Activated naive CD4-positive, alpha-beta T cell treated with anti-CD3 and anti-CD28 coated beads for 36 hours (primary cell): ENCODE measurements around the gene LSMEM2. TPM values are rescaled to one million over a fixed set of nuclear protein-coding genes. Genes with fewer than 3 reads are reported as not detected.
"Not testable (repeated sequence)": the region's sequence is repeated elsewhere in the genome, so short reads cannot be mapped to it uniquely, and the experiment has no call there.

Experiments
- CTCF ChIA-PET: fragments of 350-600 bp; sonication (Branson Sonifier 250); formaldehyde crosslinking; loops from one replicate; lab custom pipeline; 2021; ENCODE audit warnings: antibody characterized with exemption; lab: Charles Lee
- DNase-seq: peaks from one replicate; pipeline ENCODE4 v3.0.0-alpha.2; 2020
- H3K27ac Mint-ChIP-seq: one replicate; pipeline ENCODE4 v1.8.0; 2021; ENCODE audit warnings: mild to moderate bottlenecking, mixed read lengths
- H3K27me3 Mint-ChIP-seq: one replicate; pipeline ENCODE4 v1.8.0; 2021; ENCODE audit warnings: low read depth, mixed read lengths
- H3K36me3 Mint-ChIP-seq: one replicate; pipeline ENCODE4 v1.8.0; 2021; ENCODE audit warnings: low read depth, mixed read lengths
- H3K4me1 Mint-ChIP-seq: one replicate; pipeline ENCODE4 v1.8.0; 2021; ENCODE audit warnings: low read depth, mixed read lengths
- H3K4me3 Mint-ChIP-seq: one replicate; pipeline ENCODE4 v1.8.0; 2021; ENCODE audit warnings: mild to moderate bottlenecking, moderate library complexity, mixed read lengths
- H3K9me3 Mint-ChIP-seq: one replicate; pipeline ENCODE4 v1.8.0; 2021; ENCODE audit warnings: mixed read lengths
- intact Hi-C: fragments of 100-400 bp; cut with micrococcal nuclease; formaldehyde crosslinking; loops from one replicate; pipeline ENCODE4 v1.15.1; 2023
- total RNA-seq, 2 experiments: library from RNA; stranded (reverse); gene quantifications; one replicate each; pipeline ENCODE4 v1.2.3, GENCODE V29; 2021

LSMEM2 gene
- total RNA-seq, 2 experiments from 2014 or later = not detected

GRCh38 chr3:50259432-50260026, 19.4 kb upstream of the LSMEM2 start:
- CTCF ChIA-PET = interaction anchor here (0.7 to 3.7 kb wide), 11 partner anchors 8 to 94 kb away, joined by 3 to 38 read pairs (median 4); partner anchors contain the start of gene GNAI2
- Mint-ChIP-seq H3K9me3 (no peaks in the 10 kb centered on the region), H3K4me3 (peak overlapping the region; percentile 62), H3K4me1 (peaks cover 4% of the 10 kb centered on the region), H3K36me3 (peaks cover 15% of the 10 kb centered on the region), H3K27ac (peak overlapping the region; percentile 69), H3K27me3 (no peaks in the 10 kb centered on the region)
- intact Hi-C loops = loop anchor here (1.0 kb wide), 3 partner anchors 13 to 32 kb away; no protein-coding TSS in a partner anchor
- DNase-seq = no peak

DNA sequence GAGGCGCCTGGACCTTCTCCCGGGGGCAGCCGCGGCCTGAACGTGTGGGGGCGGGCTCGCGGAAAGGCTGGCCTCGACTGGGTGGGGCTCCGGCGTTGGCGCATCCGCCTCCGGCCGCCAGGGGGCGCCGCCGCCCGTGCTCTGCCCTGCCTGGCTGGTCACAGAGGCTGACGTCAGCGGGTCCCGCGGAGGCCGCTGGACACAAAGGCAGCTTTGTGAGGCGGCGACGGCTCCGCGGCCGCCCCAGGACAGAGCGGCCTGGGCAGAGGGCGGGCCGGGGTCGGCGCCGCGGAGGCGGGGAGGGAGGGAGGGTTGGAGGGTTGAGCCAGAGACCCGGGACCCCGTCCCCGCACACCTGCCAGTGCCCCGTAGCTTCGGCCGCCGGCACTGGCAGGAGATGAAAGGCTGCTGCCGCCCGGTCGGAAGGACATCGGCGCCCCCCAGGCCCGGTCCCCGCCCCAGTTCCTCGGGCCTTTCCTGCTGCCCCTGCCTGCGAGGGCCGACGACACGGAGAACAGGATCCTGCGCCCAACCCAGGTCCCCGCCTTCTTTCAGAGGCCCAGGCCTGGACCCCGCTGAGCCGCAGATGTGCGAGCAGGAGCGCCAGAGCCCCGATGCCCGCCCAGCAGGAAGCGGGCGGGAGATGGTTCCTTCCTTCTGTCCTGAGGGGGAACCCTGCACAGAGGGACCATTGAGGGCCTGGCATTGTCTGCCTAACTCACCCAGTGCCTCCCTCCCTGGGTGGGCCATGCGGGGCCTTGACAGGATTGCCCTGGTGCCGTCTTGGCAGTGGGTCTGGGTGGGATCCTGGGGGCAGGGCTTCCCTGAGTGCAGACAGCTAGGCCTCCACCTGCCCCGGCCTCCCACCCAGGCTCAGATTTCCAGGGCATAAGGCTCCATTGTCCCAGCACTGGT, 18.6 kb upstream of the LSMEM2 start:
- peak; percentile 88 for DNase-seq
- no peaks in the 10 kb centered on the region for H3K9me3 Mint-ChIP-seq
- peaks cover 15% of the 10 kb centered on the region for H3K36me3 Mint-ChIP-seq
- peaks cover 4% of the 10 kb centered on the region for H3K4me1 Mint-ChIP-seq
- intact Hi-C loops = loop anchor here (1.0 kb wide), 3 partner anchors 13 to 33 kb away; no protein-coding TSS in a partner anchor
- H3K27me3 Mint-ChIP-seq = no peaks in the 10 kb centered on the region
- H3K27ac Mint-ChIP-seq = peak overlapping the region; percentile 69
- CTCF ChIA-PET = interaction anchor here (0.6 to 3.7 kb wide), 9 partner anchors 12 to 68 kb away, joined by 3 to 38 read pairs (median 4); partner anchors contain the start of gene GNAI2
- H3K4me3 Mint-ChIP-seq = peak overlapping the region; percentile 66

GRCh38 chr3:50260942-50261441, 17.9 kb upstream of the LSMEM2 start:
- peaks cover 5% of the 10 kb centered on the region for H3K27me3 Mint-ChIP-seq
- no peak overlapping the region for H3K4me3 Mint-ChIP-seq
- H3K4me1 Mint-ChIP-seq = peaks cover 4% of the 10 kb centered on the region
- intact Hi-C loops = loop anchor here (1.0 kb wide), 3 partner anchors 12 to 34 kb away; no protein-coding TSS in a partner anchor
- no peak overlapping the region for H3K27ac Mint-ChIP-seq
- H3K36me3 Mint-ChIP-seq = peaks cover 15% of the 10 kb centered on the region
- no peak for DNase-seq
- CTCF ChIA-PET = interaction anchor here (1.0 to 3.7 kb wide), 4 partner anchors 13 to 34 kb away, joined by 4 to 38 read pairs (median 6); no protein-coding TSS in a partner anchor
- no peaks in the 10 kb centered on the region for H3K9me3 Mint-ChIP-seq

- no peaks in the 10 kb centered on the region for H3K9me3 Mint-ChIP-seq
- no peak for DNase-seq
- H3K27me3 Mint-ChIP-seq = peaks cover 6% of the 10 kb centered on the region
- H3K4me1 Mint-ChIP-seq = peaks cover 4% of the 10 kb centered on the region
- H3K27ac Mint-ChIP-seq = no peak overlapping the region
- CTCF ChIA-PET = interaction anchor here (0.6 to 3.7 kb wide), 4 partner anchors 13 to 419 kb away, joined by 3 to 38 read pairs (median 6); no protein-coding TSS in a partner anchor
- intact Hi-C loops = no loop called here
- peaks cover 14% of the 10 kb centered on the region for H3K36me3 Mint-ChIP-seq
- no peak overlapping the region for H3K4me3 Mint-ChIP-seq
These were observed 17.4 kb upstream of the LSMEM2 start for GRCh38 chr3:50261505-50261904.

DNA sequence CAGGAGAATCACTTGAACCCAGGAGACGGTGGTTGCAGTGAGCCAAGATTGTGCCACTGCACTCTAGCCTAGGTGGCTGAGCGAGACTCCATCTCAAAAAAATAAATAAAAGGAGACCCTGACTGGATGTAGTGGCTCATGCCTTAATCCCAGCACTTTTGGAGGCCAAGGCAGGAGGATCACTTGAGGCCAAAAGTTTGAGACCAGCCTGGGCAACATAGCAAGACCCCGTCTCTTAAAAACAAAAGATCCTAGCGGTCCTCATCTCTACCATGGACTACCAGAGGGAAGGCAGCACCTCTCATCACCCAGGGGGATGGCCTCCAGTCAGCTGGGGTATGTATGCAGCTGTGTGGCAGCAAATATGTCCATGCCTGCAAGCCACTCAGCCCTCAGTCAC, 16.7 kb upstream of the LSMEM2 start:
- H3K27ac Mint-ChIP-seq, intact Hi-C loops, H3K4me3 Mint-ChIP-seq, H3K4me1 Mint-ChIP-seq, H3K36me3 Mint-ChIP-seq, H3K9me3 Mint-ChIP-seq, DNase-seq, H3K27me3 Mint-ChIP-seq: not testable (repeated sequence)
- CTCF ChIA-PET = interaction anchor here (0.6 to 3.7 kb wide), 4 partner anchors 9 to 418 kb away, joined by 3 to 38 read pairs (median 3); no protein-coding TSS in a partner anchor

- intact Hi-C loops = no loop called here
These were observed 16.1 kb upstream of the LSMEM2 start for GRCh38 chr3:50262778-50263177.

DNA sequence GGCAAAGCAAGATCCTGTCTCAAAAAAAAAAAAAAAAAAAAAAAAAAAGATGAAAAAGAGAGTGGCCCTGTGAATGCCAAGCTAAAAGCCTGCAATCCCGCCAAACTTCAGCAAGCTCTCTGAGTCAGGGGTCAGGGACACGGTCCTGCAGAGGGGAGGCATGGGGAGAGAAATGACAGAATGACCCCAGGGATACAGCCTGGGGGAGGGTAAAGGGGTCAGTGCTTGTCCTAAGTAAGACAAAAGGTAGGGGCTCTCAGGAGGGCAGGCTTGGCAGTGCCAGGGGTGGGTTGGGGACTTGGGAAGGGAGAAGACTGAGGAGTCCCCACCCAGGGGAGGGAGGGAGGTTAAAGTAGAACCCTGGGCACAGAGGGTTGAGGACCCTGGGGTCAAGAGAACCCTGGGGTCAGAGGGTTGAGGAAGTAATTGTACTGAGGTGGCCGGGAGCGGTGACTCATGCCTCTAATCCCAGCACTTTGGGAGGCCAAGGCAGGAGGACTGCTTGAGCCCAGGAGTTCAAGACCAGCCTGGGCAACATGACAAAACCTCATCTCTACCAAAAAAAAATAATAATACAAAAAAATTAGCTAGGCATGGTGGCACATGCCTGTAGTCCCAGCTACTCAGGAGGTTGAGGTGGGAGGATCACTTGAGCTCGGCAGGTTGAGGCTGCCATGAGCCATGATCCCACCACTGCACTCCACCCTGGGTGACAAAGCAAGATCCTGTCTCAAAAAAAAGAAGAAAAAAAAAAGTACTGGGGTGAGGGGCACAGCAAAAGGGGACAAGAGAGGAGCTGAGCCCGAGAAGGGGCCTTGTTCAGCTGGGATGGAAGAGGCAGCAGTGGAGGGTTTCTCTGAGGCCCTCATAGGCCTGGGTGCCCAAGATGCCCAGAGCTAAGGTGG, 15.2 kb upstream of the LSMEM2 start:
- CTCF ChIA-PET = interaction anchor here (0.6 to 1.7 kb wide), 6 partner anchors 7 to 230 kb away, joined by 3 to 8 read pairs (median 4); no protein-coding TSS in a partner anchor
- H3K9me3 Mint-ChIP-seq = no peaks in the 10 kb centered on the region

More at GRCh38 chr3:50262778-50263177, 16.1 kb upstream of the LSMEM2 start:
- CTCF ChIA-PET = interaction anchor here (1.0 to 1.7 kb wide), 5 partner anchors 8 to 62 kb away, joined by 3 to 8 read pairs (median 4); no protein-coding TSS in a partner anchor
- peaks cover 3% of the 10 kb centered on the region for H3K36me3 Mint-ChIP-seq
- no peak overlapping the region for H3K4me3 Mint-ChIP-seq
- H3K27ac Mint-ChIP-seq = no peak overlapping the region
- H3K9me3 Mint-ChIP-seq = no peaks in the 10 kb centered on the region
- DNase-seq = no peak
- H3K4me1 Mint-ChIP-seq = peaks cover 4% of the 10 kb centered on the region
- H3K27me3 Mint-ChIP-seq = peaks cover 8% of the 10 kb centered on the region

DNA sequence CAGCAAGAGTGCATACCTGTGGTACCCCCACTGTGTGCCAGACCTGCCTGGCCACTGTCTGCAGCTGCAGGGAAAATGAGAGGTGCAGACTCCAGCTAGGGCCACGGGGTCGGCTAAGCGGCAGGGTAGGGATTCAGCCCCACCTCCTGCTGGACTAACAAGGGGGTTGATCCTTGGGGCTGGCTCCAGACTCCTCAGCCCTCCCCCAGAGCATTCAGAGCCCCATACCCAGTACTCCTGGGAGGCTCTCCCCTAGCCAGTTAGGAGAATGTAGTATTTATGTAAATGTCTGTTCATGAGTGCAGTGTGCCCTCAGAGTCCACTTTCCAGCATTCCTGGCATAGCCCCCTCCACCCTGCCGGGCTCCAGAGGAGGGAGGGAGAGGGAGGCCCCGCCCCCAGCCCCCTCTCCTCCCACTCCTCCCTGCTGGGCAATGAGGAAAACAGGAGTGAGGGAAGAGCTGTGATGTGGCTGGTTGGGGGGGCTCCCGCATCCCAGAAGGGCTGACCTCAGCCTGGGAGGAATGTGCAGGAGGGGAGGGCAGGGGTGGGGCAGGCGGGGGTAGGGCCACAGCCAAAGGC, 14.4 kb upstream of the LSMEM2 start:
- DNase-seq = no peak
- Mint-ChIP-seq H3K27me3 (peaks cover 10% of the 10 kb centered on the region), H3K36me3 (no peaks in the 10 kb centered on the region), H3K27ac (no peak overlapping the region), H3K4me1 (peaks cover 4% of the 10 kb centered on the region), H3K9me3 (no peaks in the 10 kb centered on the region), H3K4me3 (no peak overlapping the region)
- CTCF ChIA-PET = interaction anchor here (0.6 to 1.7 kb wide), 3 partner anchors 19 to 229 kb away, joined by 3 to 4 read pairs (median 4); no protein-coding TSS in a partner anchor
- intact Hi-C loops = no loop called here

More for the DNA sequence above, 15.2 kb upstream of the LSMEM2 start:
- intact Hi-C loops = no loop called here
- Mint-ChIP-seq H3K27me3 (peaks cover 10% of the 10 kb centered on the region), H3K4me3 (no peak overlapping the region), H3K27ac (no peak overlapping the region), H3K36me3 (no peaks in the 10 kb centered on the region), H3K4me1 (peaks cover 4% of the 10 kb centered on the region)
- DNase-seq = no peak

- Mint-ChIP-seq H3K36me3 (no peaks in the 10 kb centered on the region), H3K27ac (no peak overlapping the region), H3K4me1 (no peaks in the 10 kb centered on the region), H3K4me3 (no peak overlapping the region), H3K27me3 (peaks cover 10% of the 10 kb centered on the region), H3K9me3 (no peaks in the 10 kb centered on the region)
- no peak for DNase-seq
- intact Hi-C loops = no loop called here
- CTCF ChIA-PET = no interaction called here
These were observed 13.9 kb upstream of the LSMEM2 start for GRCh38 chr3:50264964-50265485.

DNA sequence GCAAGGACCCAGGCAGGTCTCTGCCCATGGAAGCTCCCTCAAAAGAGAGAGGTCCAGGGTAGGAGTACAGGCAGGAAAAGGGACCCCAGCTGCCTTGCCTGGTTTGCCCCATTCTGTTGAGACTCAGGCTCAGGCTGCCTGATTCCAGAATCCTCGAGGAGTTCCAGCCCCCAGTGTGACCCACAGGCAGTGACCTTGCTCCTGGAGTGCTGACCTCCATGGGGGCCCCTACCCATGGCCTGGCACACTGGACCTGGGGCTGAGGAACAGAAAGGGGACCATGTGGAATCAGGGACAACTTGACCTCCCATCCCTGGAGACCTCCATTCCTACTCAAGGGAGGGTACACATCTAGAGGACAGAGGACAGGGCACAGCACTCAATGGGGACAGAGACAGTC, 13.3 kb upstream of the LSMEM2 start:
- Mint-ChIP-seq H3K27ac (no peak overlapping the region), H3K9me3 (no peaks in the 10 kb centered on the region), H3K4me1 (no peaks in the 10 kb centered on the region), H3K27me3 (peaks cover 10% of the 10 kb centered on the region), H3K4me3 (no peak overlapping the region), H3K36me3 (no peaks in the 10 kb centered on the region)
- CTCF ChIA-PET = no interaction called here
- no peak for DNase-seq
- intact Hi-C loops = no loop called here

DNA sequence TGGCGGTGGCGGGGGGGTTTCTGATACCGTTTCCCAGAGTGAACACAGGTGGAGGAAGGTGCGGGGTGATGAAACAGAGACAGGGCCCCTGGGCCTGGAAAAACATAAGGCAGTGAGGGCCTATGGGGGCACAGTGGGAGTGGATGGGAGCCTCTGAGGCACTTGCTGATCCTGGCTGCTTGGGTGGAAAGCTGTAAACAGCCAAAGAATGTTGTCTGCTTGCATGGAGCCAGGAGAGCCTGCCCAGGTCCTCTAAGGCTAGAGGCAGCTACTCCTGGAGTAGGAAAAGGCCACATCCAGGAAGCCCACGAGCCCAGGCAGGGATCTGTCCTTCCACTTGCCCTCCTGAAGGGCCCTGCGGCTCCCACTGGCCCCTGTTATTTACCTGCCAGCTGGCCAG, 12.9 kb upstream of the LSMEM2 start:
- Mint-ChIP-seq H3K4me3 (no peak overlapping the region), H3K36me3 (no peaks in the 10 kb centered on the region), H3K9me3 (no peaks in the 10 kb centered on the region), H3K4me1 (no peaks in the 10 kb centered on the region), H3K27ac (no peak overlapping the region), H3K27me3 (peaks cover 10% of the 10 kb centered on the region)
- intact Hi-C loops = no loop called here
- CTCF ChIA-PET = interaction anchor here (1.5 kb wide), 2 partner anchors 20 to 71 kb away, joined by 4 read pairs; no protein-coding TSS in a partner anchor
- no peak for DNase-seq
